NCI-H146 treated with DMSO at 0.1 percent for 48 hours (cell line): ENCODE measurements around the gene NOTCH3.

Experiments
- DNase-seq: peaks from one replicate; lab custom pipeline; 2025; ENCODE audit not compliant: unreplicated experiment; lab: John Stamatoyannopoulos, UW

Gene NOTCH3

DNA sequence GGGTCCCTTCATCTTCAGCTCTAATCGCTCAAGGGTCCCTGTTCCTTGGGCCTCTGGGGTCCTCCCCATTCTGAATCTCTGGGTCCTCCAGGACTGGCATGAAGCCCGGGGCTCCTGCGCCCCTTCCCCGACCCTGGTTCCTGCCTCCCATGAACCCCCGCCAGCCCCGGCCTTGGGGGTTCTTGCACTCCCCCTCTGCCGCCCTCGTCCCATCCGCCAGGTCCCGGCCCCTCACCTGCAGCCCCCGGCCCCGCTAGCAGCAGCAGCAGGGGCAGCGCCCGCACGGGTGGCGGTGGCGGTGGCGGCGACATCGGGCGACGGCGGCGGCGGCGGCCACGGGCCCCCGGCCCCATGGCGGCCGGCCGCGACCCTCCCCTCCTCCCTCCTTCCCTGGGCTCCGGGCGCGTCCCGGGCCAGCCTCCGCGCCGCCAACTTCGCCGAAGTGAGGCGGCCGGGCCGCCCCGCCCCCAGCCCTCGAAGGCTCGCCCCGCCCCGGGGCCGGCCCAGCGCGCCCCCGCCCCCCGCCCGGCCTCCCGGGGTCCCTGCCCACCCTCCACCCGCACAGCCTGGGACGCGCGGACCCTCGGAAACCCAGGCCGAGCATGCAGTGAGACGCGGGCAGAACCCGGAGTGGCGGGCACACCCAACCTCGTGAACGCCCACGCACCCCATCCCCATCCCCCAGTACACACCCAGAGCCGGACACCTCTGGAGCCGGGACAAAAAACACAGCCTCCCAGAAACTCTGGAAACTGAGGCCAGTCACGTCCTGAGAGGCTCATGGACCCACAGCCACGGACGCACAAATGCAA lies at the start of gene NOTCH3:
Gene NOTCH3, minus strand, starts transcription at position 443 of the 812 bp plus-strand sequence. Its CDS starts 90 bp downstream, at position 353.
- no peak for DNase-seq

DNA sequence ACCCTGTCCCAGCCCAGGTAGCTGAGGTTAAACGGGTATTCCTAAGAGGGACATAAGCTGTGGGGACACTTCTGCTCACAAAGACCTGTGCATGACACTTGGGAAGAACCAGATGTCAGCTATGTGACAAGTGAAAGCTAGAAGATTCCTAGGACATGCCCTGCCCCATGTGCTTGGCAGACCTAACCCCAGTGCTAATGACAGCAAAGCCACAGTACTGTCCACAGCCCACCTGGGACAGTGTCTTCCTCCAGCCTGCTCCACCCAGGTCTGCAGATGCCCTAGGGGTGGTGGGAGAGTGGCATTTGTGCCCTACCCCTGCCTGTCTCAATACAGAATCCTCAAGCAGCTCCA lies 49.8 kb upstream of the NOTCH3 start:
- no peak for DNase-seq

DNA sequence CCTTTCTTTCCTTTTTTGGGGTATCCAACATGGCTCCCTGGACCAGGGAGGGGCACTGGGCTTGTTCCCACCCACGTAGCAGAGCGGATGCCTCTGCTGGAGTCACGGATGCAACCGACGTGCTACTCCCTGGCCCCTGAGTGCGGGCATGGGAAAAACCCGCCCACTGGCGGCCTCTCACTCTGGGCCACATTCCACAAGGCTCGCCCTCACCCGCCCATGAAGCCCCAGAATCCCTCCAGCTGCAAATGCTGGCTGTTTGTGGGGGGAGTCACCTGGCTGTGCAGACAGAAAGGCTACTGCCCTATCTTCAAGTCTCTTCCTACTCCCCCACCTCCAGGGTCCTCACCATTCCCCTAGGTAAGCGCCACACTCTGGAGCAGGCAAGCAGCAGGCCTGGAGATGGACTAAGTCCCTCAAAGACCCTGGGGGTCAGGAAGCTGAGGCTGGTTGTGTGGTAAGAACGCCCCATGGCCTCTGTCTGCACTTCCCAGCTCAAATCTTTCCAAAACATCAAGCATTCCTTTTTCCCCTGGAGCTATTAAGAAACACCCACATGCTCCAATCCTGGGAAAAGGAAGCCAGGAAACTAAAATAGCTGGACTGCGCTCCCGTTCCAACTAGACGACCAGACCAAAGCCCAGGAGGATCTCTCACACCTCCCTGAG lies 49.3 kb upstream of the NOTCH3 start:
- DNase-seq, result no peak

DNA sequence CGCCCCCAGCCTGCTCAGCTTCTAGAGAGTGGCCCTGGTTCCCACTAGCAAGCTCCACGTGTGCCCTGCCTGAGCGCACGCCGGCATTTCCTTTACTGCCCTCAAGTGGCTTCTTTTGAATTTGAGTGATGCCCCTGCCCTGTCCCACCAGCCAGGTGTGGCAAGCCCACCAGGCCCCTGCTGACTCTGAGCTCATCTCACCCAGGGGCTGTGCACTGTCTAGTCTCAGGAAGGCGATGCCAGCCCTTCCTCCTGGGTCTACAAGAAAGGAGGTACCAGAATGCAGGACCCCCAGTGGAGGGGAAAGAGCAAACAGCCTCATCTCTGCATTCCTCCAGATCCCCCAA lies 48.7 kb upstream of the NOTCH3 start:
- DNase-seq, result no peak

DNA sequence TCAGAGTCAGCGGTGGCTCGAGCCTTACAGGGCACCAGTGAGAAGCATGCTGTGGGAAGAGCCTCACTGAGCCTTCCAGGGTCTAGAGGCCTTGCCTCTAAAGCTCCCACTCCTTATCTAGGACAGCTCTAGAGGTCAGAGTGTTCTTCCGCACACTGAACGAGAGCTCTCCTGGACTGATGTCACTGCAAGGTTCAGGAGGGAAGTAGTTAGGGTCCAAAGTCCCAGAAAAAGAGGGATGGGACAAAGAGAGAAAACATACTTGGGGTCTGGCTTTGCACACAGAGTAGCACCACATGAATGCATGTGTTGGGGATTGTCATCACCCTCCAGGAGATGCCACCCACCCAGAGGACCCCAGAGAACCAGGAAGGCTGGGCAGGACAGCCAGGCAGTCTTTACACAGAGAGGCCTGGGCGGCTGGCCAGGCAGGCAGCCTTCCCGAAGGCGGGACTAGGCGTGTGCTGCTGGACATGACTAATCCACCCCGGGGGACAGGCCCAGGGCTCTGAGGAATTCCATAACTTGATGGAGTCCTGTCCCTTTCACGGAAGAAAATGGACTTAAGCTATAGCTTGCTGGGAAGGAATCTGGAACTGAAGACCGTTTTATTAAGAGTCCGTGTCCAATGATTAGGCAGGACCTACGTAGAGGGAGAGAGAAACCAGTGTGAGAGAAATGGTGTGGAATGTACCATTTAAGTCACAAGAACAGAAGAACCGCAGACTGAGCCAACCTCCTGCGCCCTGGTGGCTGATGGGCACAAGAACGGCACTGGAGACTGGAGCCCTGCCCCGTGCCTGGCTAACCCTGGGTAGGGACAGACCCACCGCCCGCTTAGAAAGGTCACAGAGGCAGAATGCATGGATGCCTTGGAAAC lies 48.1 kb upstream of the NOTCH3 start:
- DNase-seq, result no peak

- DNase-seq, result no peak
Measured at GRCh38 chr19:15248106-15248505, 47.3 kb upstream of the NOTCH3 start.

DNA sequence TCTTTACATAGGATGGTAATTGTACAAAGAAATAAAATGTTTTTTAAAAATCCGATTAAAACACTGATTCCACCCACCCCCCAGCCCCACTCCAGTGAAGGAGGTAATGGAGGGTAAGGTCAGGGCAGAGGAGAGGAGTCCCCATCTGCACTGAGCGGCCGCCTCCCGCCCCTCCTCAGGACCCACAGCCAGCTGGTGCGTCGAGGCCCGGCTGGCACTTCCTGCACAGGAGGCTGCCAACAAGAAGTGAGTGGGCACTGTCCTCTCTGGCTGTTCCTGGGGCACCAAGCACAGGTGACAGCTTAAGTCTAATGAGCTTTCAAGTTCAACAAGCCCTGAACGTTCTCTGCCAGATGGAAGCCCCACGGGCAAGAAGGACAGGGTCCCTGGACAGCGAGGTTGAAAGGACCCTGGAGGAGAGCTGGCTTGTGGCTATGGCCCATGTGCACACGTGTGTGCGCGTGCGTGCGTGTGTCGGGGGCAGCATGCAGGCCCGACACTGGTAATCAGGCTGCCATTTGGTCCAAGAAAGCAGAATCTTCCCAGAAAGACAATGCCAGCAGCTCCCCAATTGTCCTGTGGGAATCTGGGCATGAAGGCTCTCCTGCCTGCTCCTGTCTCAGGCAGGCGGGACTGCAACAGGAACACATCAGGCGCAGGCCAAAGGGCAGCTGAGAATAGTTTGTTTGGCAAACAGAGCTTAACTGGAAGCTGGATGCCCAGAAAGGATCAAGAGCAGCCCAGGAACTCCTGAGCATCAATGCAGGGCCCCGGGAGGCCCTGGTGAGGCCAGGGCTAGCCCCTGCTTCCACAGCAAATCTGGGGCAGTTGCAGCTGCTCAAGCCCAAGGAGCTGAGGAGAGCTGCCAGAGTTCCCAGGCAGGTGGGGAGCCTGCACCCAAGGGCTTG lies 46.6 kb upstream of the NOTCH3 start:
- DNase-seq, result no peak

DNA sequence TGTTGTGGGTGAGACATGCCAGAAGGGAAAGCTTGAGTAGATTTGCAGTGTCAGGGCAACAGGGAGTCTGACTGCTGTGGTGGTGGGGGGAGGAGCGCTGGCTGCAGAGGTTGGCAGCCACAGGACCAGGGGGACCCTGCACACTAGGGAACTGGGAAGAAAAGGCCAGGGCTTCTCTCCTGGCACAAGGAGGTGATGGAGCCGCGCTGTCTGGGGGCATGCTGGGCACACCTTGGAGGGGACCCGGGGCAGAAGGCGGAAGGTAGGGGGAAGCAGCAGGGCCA lies 45.3 kb upstream of the NOTCH3 start:
- DNase-seq, result no peak

- no peak for DNase-seq
Measured at GRCh38 chr19:15245370-15246197, 44.8 kb upstream of the NOTCH3 start.

DNA sequence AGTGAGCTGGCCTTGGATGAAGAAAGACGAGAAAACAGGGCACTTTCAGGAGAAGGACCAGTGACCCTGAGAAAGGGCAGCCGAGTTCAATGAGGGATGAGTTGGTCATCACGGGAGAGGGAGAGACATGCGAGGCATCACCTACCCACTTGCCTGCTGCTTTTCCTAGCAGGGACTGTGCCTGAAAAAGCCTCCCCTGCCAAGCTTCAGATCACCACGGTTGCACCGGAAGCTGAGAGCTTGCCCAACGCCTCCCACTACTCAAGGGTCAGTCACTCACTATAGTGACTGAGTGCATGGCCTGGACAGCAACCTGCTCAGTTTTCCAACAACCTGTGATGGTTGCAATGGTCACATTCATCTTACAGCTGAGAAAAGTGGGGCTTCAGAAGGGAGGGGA lies 44.0 kb upstream of the NOTCH3 start:
- DNase-seq, result no peak

GRCh38 chr19:15244106-15244803 lies 43.5 kb upstream of the NOTCH3 start:
- no peak for DNase-seq

DNA sequence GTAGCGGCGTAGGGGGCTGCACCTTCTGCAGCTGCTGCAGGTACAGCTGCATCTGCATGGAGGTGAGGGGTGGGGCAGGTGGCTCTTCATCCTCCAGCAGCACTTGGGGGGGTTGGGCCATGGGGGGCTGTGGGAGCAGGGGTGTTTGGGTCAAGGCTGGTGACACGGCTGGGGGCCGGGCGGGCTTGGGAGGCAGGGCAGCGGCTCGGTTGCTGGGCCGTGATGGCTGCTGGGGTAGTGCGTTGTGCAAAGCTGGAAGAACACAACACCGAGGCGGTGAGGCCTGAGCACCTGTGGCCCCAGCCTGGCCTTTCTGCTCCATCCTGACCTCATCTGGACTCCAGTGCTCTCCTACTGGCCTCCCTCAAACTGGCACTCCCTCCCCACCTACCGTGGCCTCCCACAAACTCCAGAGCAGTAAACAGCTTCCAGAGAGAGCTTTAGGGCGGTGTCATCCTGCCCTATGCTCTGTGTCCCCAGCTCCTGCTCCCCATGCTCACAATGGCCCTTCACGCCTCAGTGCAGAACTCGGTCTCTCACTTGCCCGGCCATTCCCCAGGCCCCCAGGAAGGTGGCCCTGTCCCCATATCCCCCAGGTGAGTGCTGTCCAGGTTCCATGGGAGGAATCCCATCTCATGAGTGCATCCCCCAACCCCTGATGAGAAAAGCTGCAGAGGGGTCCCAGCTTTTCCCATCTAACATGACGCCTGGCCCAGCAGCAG lies 42.6 kb upstream of the NOTCH3 start:
- no peak for DNase-seq

- no peak for DNase-seq
Measured at GRCh38 chr19:15241259-15241910, 40.6 kb upstream of the NOTCH3 start.

- DNase-seq, result no peak
Measured at GRCh38 chr19:15240515-15240914, 39.7 kb upstream of the NOTCH3 start.

- DNase-seq, result no peak
Measured at GRCh38 chr19:15239337-15239949, 38.6 kb upstream of the NOTCH3 start.

DNA sequence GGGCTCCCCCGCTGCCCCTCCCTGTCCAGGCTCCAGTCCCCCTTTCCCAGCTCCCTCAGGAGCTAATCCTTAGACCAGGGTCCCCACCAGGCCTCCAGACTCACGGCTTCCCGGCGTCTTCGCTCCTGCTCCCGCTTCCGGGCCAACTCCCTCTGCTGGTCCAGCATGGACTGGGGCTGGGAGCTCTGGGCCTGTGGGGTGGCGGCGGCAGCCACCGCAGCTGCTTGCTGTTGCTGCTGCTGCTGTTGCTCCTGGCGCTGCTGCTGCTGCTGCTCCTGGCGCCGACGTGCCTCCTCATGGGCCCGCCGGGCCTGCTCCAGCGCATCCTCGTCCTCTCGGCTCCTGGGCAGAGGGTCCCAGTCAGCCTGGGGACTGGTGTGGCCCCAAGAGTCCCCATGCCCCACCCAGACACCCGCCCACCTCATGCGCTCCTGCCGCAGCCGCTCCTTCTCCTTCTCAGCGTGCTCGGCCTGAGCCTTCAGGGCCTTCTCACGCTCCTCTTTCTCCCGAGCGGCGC lies 37.9 kb upstream of the NOTCH3 start:
- DNase-seq, result no peak

DNA sequence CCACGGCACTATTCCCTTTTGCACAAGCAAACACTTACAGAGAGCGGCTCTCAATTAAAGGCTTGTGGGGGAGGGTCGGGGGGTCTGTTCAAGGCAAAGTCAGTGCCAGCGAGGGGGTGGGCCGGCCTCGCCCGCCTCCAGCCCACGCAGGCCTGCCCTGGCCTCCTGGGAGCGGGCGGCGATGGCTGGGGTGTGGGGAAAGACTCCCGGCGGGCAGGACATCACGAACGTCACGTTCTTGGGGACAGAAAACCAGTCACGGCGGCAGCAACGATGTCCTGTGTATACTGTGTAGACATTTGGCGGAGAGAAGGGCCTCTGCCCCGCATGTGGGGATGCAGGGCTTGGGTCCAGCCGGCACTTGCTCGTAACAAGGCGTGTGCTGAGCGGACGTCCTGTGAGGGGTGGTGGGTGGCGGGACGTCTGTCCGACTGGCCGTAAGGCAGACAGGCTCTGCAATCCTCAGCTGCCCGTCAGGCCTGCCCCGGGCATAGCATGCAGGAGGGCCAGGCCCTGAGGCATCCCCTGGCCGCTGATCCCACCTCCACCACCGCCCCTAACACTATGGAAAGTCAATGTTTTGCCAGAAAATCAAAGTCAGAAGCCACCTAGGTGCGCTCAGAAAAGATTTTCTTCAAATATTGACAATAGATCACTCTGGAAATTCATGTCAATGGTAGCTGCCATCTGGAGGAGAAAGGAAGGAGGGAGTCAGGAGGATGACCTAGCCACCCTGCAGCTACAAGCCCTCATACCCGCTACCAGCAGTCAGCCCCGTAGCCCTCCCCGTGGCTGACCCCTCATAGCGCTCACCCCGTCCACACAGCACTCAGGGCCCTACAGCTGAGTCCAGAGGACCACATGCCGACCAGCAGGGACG lies 37.2 kb upstream of the NOTCH3 start:
- DNase-seq, result no peak
